Neuronal stem cell (in vitro differentiated cells): ENCODE results near the gene MDFI.
A peak's percentile ranks its signal among the peaks of the same experiment; 100 is the strongest.

Experiments
- DNase-seq: peaks from one replicate; pipeline ENCODE4 v3.0.0-alpha.2; 2013; ENCODE audit warnings: low spot score
- H2AFZ ChIP-seq: one replicate; pipeline ENCODE4 v1.6.1; 2013; ENCODE audit warnings: mild to moderate bottlenecking, low read length, inconsistent platforms
- H2AK5ac ChIP-seq: 2 replicates; pipeline ENCODE4 v1.6.1; 2013; ENCODE audit warnings: low read depth, mild to moderate bottlenecking, inconsistent platforms, low read length, moderate library complexity, mixed read lengths
- H2BK120ac ChIP-seq: 2 replicates; pipeline ENCODE4 v1.6.1; 2013; ENCODE audit warnings: low read depth, mild to moderate bottlenecking, inconsistent platforms, low read length, moderate library complexity, mixed read lengths
- H2BK12ac ChIP-seq: one replicate; pipeline ENCODE4 v1.6.1; 2013; ENCODE audit warnings: low read length, inconsistent platforms
- H2BK15ac ChIP-seq: 2 replicates; pipeline ENCODE4 v1.6.1; 2013; ENCODE audit warnings: mild to moderate bottlenecking, low read length, inconsistent platforms, mixed read lengths
- H2BK5ac ChIP-seq: one replicate; pipeline ENCODE4 v1.6.1; 2013; ENCODE audit warnings: inconsistent platforms, mild to moderate bottlenecking, low read length, moderate library complexity
- H3K14ac ChIP-seq: one replicate; pipeline ENCODE4 v1.6.1; 2013; ENCODE audit warnings: low read length, inconsistent platforms
- H3K18ac ChIP-seq: 2 replicates; pipeline ENCODE4 v1.6.1; 2013; ENCODE audit warnings: low read length, inconsistent platforms
- H3K23ac ChIP-seq: 2 replicates; pipeline ENCODE4 v1.6.1; 2013; ENCODE audit warnings: low read depth, mild to moderate bottlenecking, mixed read lengths, low read length, inconsistent platforms; ENCODE audit not compliant: poor library complexity
- H3K27ac ChIP-seq: replicated peaks from 3 replicates; pipeline ENCODE4 v1.5.1; 2013; ENCODE audit warnings: low read length, inconsistent platforms
- H3K27me3 ChIP-seq, 3 experiments: 2 replicates each; pipeline ENCODE4 v1.6.1; 2013; ENCODE audit warnings: low read length in 3 of 3, mild to moderate bottlenecking in 2 of 3, inconsistent platforms in 1 of 3, low read depth in 1 of 3, mixed read lengths in 1 of 3, moderate library complexity in 1 of 3; ENCODE audit not compliant: control insufficient read depth in 3 of 3, insufficient read depth in 3 of 3
- H3K36me3 ChIP-seq, 2 donors: replicated peaks in 1 of 2; 2 replicates each; pipeline ENCODE4 v1.6.1; 2013; ENCODE audit warnings: low read length in 2 of 2; ENCODE audit not compliant: control insufficient read depth in 2 of 2, insufficient read depth in 2 of 2
- H3K4ac ChIP-seq: 2 replicates; pipeline ENCODE4 v1.6.1; 2013; ENCODE audit warnings: inconsistent platforms, mild to moderate bottlenecking, low read length, moderate library complexity
- H3K4me1 ChIP-seq, 2 donors: 1 replicate in 1 of 2; 2 replicates in 1 of 2; pipeline ENCODE4 v1.6.1; 2013; ENCODE audit warnings: low read length in 2 of 2, low read depth in 1 of 2; ENCODE audit not compliant: control insufficient read depth in 2 of 2, insufficient read depth in 1 of 2
- H3K4me2 ChIP-seq: one replicate; pipeline ENCODE4 v1.6.1; 2013; ENCODE audit warnings: mild to moderate bottlenecking, low read length, inconsistent platforms; ENCODE audit not compliant: insufficient read depth, poor library complexity, severe bottlenecking
- H3K4me3 ChIP-seq, 2 donors: 2 replicates each; pipeline ENCODE4 v1.5.1; 2013; ENCODE audit warnings: low read length in 2 of 2, mild to moderate bottlenecking in 2 of 2, inconsistent platforms in 1 of 2, moderate library complexity in 1 of 2
- H3K79me1 ChIP-seq: one replicate; pipeline ENCODE4 v1.6.1; 2013; ENCODE audit warnings: low read depth, mild to moderate bottlenecking, inconsistent platforms, low read length, moderate library complexity
- H3K9ac ChIP-seq: one replicate; pipeline ENCODE4 v1.6.1; 2013; ENCODE audit warnings: mild to moderate bottlenecking, low read depth, low read length, inconsistent platforms; ENCODE audit not compliant: poor library complexity
- H3K9me3 ChIP-seq, 2 donors: replicated peaks in 1 of 2; 2 replicates each; pipeline versions ENCODE3 to v1.6.1; 2013; ENCODE audit warnings: low read length in 2 of 2, mild to moderate bottlenecking in 2 of 2, inconsistent platforms in 1 of 2, low read depth in 1 of 2, mixed read lengths in 1 of 2, moderate library complexity in 1 of 2; ENCODE audit not compliant: control insufficient read depth in 2 of 2, insufficient read depth in 1 of 2
- H4K8ac ChIP-seq: one replicate; pipeline ENCODE4 v1.6.1; 2013; ENCODE audit warnings: low read depth, mild to moderate bottlenecking, inconsistent platforms, low read length, moderate library complexity
- H4K91ac ChIP-seq: one replicate; pipeline ENCODE4 v1.6.1; 2013; ENCODE audit warnings: low read length, low read depth, mild to moderate bottlenecking, inconsistent platforms; ENCODE audit not compliant: poor library complexity
- WGBS, 2 donors: extraction: QIAGEN DNeasy Blood & Tissue Kit; methylation state at CpG; one replicate each; pipeline ENCODE4 v1.1.7; 2013; ENCODE audit warnings: missing lambda C conversion rate in 2 of 2, mixed read lengths in 1 of 2; ENCODE audit not compliant: insufficient read length in 2 of 2, insufficient replicate concordance in 1 of 2; ENCODE audit errors: extremely low coverage in 2 of 2; 5-methylcytosine and 5-hydroxymethylcytosine counted together

MDFI gene

GRCh38 chr6:41682497-41683272 is 44.4 kb downstream of the MDFI start:
- no peaks in the 10 kb centered on the region for H3K9me3 ChIP-seq
- DNase-seq, result no peak

GRCh38 chr6:41683273-41683522 is 44.9 kb downstream of the MDFI start:
- no peak overlapping the region for H4K8ac ChIP-seq
- DNase-seq, result no peak
- H2BK5ac ChIP-seq, result no peak overlapping the region
- no peaks in the 10 kb centered on the region for H3K36me3 ChIP-seq
- H3K4ac ChIP-seq, result no peak overlapping the region
- no peak overlapping the region for H2BK12ac ChIP-seq
- H2AFZ ChIP-seq, result peak overlapping the region; percentile 97
- H3K9me3 ChIP-seq, result no peaks in the 10 kb centered on the region
- no peak overlapping the region for H4K91ac ChIP-seq
- no peak overlapping the region for H3K27ac ChIP-seq
- no peak overlapping the region for H3K14ac ChIP-seq
- H3K79me1 ChIP-seq, result no peaks in the 10 kb centered on the region
- no peak overlapping the region for H3K4me3 ChIP-seq
- H2BK120ac ChIP-seq, result no peak overlapping the region
- H3K27me3 ChIP-seq, result peaks cover 0 to 14% (median 6%) of the 10 kb centered on the region in 3 experiments
- peak overlapping the region; percentile 91 for H3K23ac ChIP-seq
- no CpG with 5 or more reads among the region's 18 CpGs for WGBS, 2 donors
- peak overlapping the region; percentile 93 for H2BK15ac ChIP-seq
- peak overlapping the region; percentile 87 for H3K4me2 ChIP-seq
- H3K4me1 ChIP-seq, result peaks cover 15 to 16% of the 10 kb centered on the region in 2 donors
- H2AK5ac ChIP-seq, result peak overlapping the region; percentile 60
- peak overlapping the region; percentile 94 for H3K18ac ChIP-seq
- peak overlapping the region; percentile 51 for H3K9ac ChIP-seq

More at GRCh38 chr6:41682497-41683272, 44.4 kb downstream of the MDFI start:
- peak overlapping the region; percentile 42 for H2AK5ac ChIP-seq
- peaks cover 17 to 18% of the 10 kb centered on the region in 2 donors for H3K4me1 ChIP-seq
- H2BK12ac ChIP-seq, result no peak overlapping the region
- H3K36me3 ChIP-seq, result no peaks in the 10 kb centered on the region
- H4K91ac ChIP-seq, result no peak overlapping the region
- peak overlapping the region; percentile 91 for H3K23ac ChIP-seq
- H3K9ac ChIP-seq, result peak overlapping the region; percentile 51
- H2AFZ ChIP-seq, result peak overlapping the region; percentile 97
- H3K4me2 ChIP-seq, result peak overlapping the region; percentile 87
- H2BK120ac ChIP-seq, result no peak overlapping the region
- peak overlapping the region; percentile 93 for H2BK15ac ChIP-seq
- no peak overlapping the region for H3K14ac ChIP-seq
- no peak overlapping the region for H2BK5ac ChIP-seq
- H3K4ac ChIP-seq, result no peak overlapping the region
- H3K79me1 ChIP-seq, result no peaks in the 10 kb centered on the region
- H3K18ac ChIP-seq, result peak overlapping the region; percentile 94
- H3K27ac ChIP-seq, result no peak overlapping the region
- no peak overlapping the region for H4K8ac ChIP-seq
- no CpG with 5 or more reads among the region's 31 CpGs for WGBS, 2 donors
- no peak overlapping the region for H3K4me3 ChIP-seq
- peaks cover 0 to 13% (median 6%) of the 10 kb centered on the region in 3 experiments for H3K27me3 ChIP-seq

GRCh38 chr6:41683523-41684310 is 45.4 kb downstream of the MDFI start:
- Histone ChIP-seq H3K79me1 (no peaks in the 10 kb centered on the region), H4K91ac (no peak overlapping the region), H3K9me3 (no peaks in the 10 kb centered on the region), H3K9ac (no peak overlapping the region), H3K4ac (no peak overlapping the region), H3K27me3 (peaks cover 0 to 12% (median 6%) of the 10 kb centered on the region in 3 experiments), H3K27ac (no peak overlapping the region), H4K8ac (no peak overlapping the region), H3K14ac (no peak overlapping the region), H2AFZ (peak overlapping the region; percentile 97), H3K36me3 (no peaks in the 10 kb centered on the region), H3K4me3 (no peak overlapping the region), H2BK120ac (no peak overlapping the region), H2BK12ac (peak overlapping the region; percentile 11), H3K18ac (peak overlapping the region; percentile 94), H3K4me2 (peak overlapping the region; percentile 87), H3K23ac (peak overlapping the region; percentile 91), H2AK5ac (peak overlapping the region; percentile 90), H3K4me1 (peaks cover 14 to 16% of the 10 kb centered on the region in 2 donors), H2BK5ac (peak overlapping the region; percentile 39), H2BK15ac (peak overlapping the region; percentile 99)
- peak; percentile 78 for DNase-seq
- WGBS, 2 donors, result no CpG with 5 or more reads among the region's 38 CpGs
